ENCODE results near the gene SLC5A2.

DNA sequence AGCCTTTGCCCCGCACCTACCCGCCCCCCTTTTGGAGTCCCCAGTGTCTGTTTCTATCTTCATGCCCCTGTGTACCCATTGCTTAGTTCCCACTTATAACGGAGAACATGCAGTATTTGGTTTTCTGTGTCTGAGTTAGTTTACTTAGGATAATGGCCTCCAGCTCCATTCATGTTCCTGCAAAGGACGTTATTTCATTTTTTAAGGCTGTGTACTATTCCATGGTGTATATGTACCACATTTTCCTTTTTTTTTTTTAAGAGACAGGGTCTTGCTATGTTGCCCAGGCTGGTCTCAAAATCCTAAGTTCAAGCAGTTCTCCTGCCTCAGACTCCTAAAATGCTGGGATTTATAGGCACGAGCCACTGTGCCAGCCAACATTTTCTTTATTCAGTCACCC, 15.1 kb upstream of the SLC5A2 start:
- no peak for TF ChIP-seq EZH2phosphoT487 (IDR thresholded peaks at IDR 0.05; ENCODE audit: insufficient read depth, low read depth)
- TF ChIP-seq EZH2 (IDR thresholded peaks at IDR 0.05; ENCODE audit: insufficient read depth, poor library complexity, severe bottlenecking): no peak

All from GM23248 (cell line).